Natural killer cell treated with Interleukin-12 subunit alpha and Interleukin-12 subunit beta and Interleukin-15 and Interleukin-18, amount 100 ng/mL, for 72 hours (primary cell): ENCODE results near the gene SPAG6. TPM values are rescaled to one million over a fixed set of nuclear protein-coding genes. Genes with fewer than 3 reads are reported as not detected.

ENCODE experiments used
- ATAC-seq, 2 donors: fragments of 150-1000 bp; cut with Tn5 transposase in 1 of 2; sonication (Bioruptor Pico), chemical (Tn5 transposase) in 1 of 2; 2 replicates each; pipeline ENCODE4 v1.10.0; 2021
- DNase-seq: peaks from one replicate; pipeline ENCODE4 v3.0.0; 2022; ENCODE audit warnings: low spot score
- H3K27ac Mint-ChIP-seq, 2 donors: 1 replicate in 1 of 2; 2 replicates in 1 of 2; pipeline ENCODE4 v1.8.0; 2022; ENCODE audit warnings: mixed read lengths in 2 of 2, mild to moderate bottlenecking in 1 of 2, moderate library complexity in 1 of 2
- H3K27me3 Mint-ChIP-seq, 2 donors: 1 replicate in 1 of 2; 2 replicates in 1 of 2; pipeline ENCODE4 v1.8.0; 2022; ENCODE audit warnings: mixed read lengths in 2 of 2
- H3K36me3 Mint-ChIP-seq: one replicate; pipeline ENCODE4 v1.8.0; 2022; ENCODE audit warnings: mixed read lengths
- H3K4me1 Mint-ChIP-seq, 2 donors: 1 replicate in 1 of 2; 2 replicates in 1 of 2; pipeline ENCODE4 v1.8.0; 2022; ENCODE audit warnings: low read depth in 2 of 2, mixed read lengths in 2 of 2, mild to moderate bottlenecking in 1 of 2
- H3K4me3 Mint-ChIP-seq: one replicate; pipeline ENCODE4 v1.8.0; 2022; ENCODE audit warnings: mixed read lengths
- H3K9me3 Mint-ChIP-seq: 2 replicates; pipeline ENCODE4 v1.8.0; 2022; ENCODE audit warnings: mixed read lengths
- total RNA-seq, 2 donors: library from RNA; stranded (reverse); gene quantifications; one replicate each; pipeline ENCODE4 v1.2.3, GENCODE V29; 2022

SPAG6 gene
- total RNA-seq, 2 donors from 2014 or later = 0.28 to 0.29 TPM

- Mint-ChIP-seq H3K9me3 (no peaks in the 10 kb centered on the region), H3K4me1 (peaks cover 28 to 43% of the 10 kb centered on the region in 2 donors), H3K4me3 (peak overlapping the region; percentile 83), H3K36me3 (peaks cover 8% of the 10 kb centered on the region), H3K27me3 (peaks cover 8 to 12% of the 10 kb centered on the region in 2 donors), H3K27ac (peak overlapping the region; percentile 45 to 62)
- ATAC-seq = peak; percentile 75 to 80
- peak; percentile 79 for DNase-seq
Measured at GRCh38 chr10:22325272-22326144, 19.8 kb upstream of the SPAG6 start.

- Mint-ChIP-seq H3K4me1 (peaks cover 28 to 43% of the 10 kb centered on the region in 2 donors), H3K9me3 (no peaks in the 10 kb centered on the region), H3K36me3 (peaks cover 8% of the 10 kb centered on the region), H3K27me3 (peaks cover 8 to 12% of the 10 kb centered on the region in 2 donors), H3K27ac (peak overlapping the region; percentile 25 to 43), H3K4me3 (peak overlapping the region; percentile 83)
- DNase-seq (no peak), ATAC-seq (no peak)
Measured at GRCh38 chr10:22326145-22326702, 19.1 kb upstream of the SPAG6 start.

DNA sequence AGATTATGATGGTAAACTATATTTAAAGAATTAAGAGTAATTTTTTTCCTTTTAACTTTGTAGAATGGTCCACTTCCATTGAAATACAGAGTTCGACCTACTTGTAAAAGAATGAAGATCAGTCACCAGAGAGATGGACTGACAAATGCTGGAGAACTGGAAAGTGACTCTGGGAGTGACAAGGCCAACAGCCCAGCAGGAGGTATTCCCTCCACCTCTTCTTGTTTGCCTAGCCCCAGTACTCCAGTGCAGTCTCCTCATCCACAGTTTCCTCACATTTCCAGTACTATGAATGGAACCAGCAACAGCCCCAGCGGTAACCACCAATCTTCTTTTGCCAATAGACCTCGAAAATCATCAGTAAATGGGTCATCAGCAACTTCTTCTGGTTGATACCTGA is 16.1 kb upstream of the SPAG6 start:
- DNase-seq (no peak), ATAC-seq (no peak)
- peaks cover 15% of the 10 kb centered on the region for H3K36me3 Mint-ChIP-seq
- no peak overlapping the region for H3K4me3 Mint-ChIP-seq
- H3K27ac Mint-ChIP-seq = no peak overlapping the region
- H3K4me1 Mint-ChIP-seq = peaks cover 25 to 38% of the 10 kb centered on the region in 2 donors
- H3K9me3 Mint-ChIP-seq = peaks cover 3% of the 10 kb centered on the region
- peaks cover 5 to 10% of the 10 kb centered on the region in 2 donors for H3K27me3 Mint-ChIP-seq

DNA sequence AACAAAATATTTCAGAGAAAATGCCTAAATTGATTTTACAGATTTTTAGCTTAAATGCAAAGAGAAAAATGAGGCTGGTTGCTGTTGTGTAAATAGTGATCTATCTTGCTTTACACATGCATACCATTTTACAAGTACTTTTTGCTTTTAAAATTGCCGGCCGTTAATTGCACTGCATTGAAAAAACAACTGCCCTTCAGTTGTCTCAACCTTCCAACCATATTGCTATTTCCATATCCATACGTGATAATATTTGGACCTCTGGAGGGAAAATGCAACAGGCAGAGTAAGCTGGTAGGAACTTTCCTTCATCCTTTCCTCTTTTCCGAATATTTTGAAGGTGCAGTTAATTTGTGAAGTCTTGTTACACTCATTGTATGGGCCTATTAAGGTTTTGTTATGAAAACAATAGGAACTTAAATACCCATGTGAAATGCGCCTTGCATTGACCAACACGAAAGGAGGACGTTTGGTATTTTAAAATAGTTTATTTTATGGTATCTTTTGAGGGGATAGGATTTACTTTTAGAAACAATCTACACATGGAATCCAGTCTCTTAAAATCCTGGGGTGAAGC is 13.1 kb upstream of the SPAG6 start:
- Mint-ChIP-seq H3K27ac (peak overlapping the region; percentile 72 to 86), H3K36me3 (peaks cover 15% of the 10 kb centered on the region)

DNA sequence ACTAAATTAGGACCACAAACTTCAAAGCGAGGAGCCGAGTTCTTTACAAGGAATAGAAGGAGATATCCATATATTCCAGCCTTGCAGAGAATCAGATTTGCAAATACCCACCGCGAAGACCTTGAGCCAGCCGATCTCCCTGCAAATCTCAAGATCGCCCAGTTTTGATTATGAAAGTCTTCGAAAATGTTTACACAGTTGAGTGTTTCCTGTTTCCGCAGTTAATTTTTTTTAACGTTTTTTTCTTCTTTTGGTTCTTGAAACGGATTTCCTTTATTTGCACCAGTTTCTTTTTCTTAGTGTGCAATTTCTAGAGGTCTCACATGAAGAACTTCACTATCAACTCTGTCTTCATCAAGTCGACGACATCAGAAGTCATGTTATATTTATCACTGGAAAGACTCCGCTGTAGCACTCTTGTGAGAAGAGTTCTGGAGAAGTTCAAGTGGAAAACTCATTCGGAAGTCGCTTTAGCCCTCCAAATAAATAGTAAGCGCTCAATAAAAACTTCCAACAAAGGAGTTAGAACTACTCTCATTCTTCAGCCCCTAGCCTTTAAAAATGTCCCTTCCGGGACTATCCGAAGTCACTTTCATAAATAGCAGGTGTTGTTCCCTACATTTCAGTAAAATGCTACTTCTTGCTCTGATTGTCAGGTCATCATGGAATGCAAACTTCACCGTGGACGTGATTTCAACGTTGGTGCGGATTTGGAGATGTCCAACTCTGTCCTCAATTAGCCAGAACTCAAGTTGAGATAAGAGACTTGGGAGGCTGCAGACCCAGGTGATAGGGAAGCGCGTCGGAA is 11.9 kb upstream of the SPAG6 start:
- peaks cover 15% of the 10 kb centered on the region for H3K36me3 Mint-ChIP-seq
- DNase-seq (no peak), ATAC-seq (peak in 1 of 2 donors; percentile 17)
- peaks cover 3% of the 10 kb centered on the region for H3K9me3 Mint-ChIP-seq
- H3K4me1 Mint-ChIP-seq = peaks cover 15 to 26% of the 10 kb centered on the region in 2 donors
- peak overlapping the region; percentile 66 for H3K4me3 Mint-ChIP-seq
- H3K27me3 Mint-ChIP-seq = peaks cover 2 to 15% of the 10 kb centered on the region in 2 donors
- H3K27ac Mint-ChIP-seq = peak overlapping the region; percentile 72 to 86

More for the DNA sequence above, 13.1 kb upstream of the SPAG6 start:
- no peak for DNase-seq
- peaks cover 3% of the 10 kb centered on the region for H3K9me3 Mint-ChIP-seq
- ATAC-seq = no peak
- no peak overlapping the region for H3K4me3 Mint-ChIP-seq
- H3K27me3 Mint-ChIP-seq = peaks cover 2 to 4% of the 10 kb centered on the region in 2 donors
- peaks cover 14 to 22% of the 10 kb centered on the region in 2 donors for H3K4me1 Mint-ChIP-seq

GRCh38 chr10:22333975-22334282 is 11.4 kb upstream of the SPAG6 start:
- Mint-ChIP-seq H3K36me3 (peaks cover 15% of the 10 kb centered on the region), H3K4me1 (peaks cover 20 to 32% of the 10 kb centered on the region in 2 donors), H3K27ac (peak overlapping the region; percentile 72 to 86), H3K27me3 (peaks cover 2 to 21% of the 10 kb centered on the region in 2 donors), H3K9me3 (peaks cover 3% of the 10 kb centered on the region), H3K4me3 (peak overlapping the region; percentile 66)
- ATAC-seq = no peak
- no peak for DNase-seq

GRCh38 chr10:22334414-22335172 is 10.7 kb upstream of the SPAG6 start:
- peaks cover 2 to 21% of the 10 kb centered on the region in 2 donors for H3K27me3 Mint-ChIP-seq

GRCh38 chr10:22335173-22335933 is 9.9 kb upstream of the SPAG6 start:
- Mint-ChIP-seq H3K36me3 (peaks cover 6% of the 10 kb centered on the region), H3K27ac (peak overlapping the region; percentile 54 to 88), H3K9me3 (peaks cover 3% of the 10 kb centered on the region), H3K4me3 (peak overlapping the region; percentile 80), H3K27me3 (peaks cover 2 to 21% of the 10 kb centered on the region in 2 donors), H3K4me1 (peaks cover 25 to 46% of the 10 kb centered on the region in 2 donors)
- peak; percentile 81 to 86 for ATAC-seq
- DNase-seq = peak; percentile 84

More at GRCh38 chr10:22334414-22335172, 10.7 kb upstream of the SPAG6 start:
- Mint-ChIP-seq H3K4me1 (peaks cover 20 to 38% of the 10 kb centered on the region in 2 donors), H3K9me3 (peaks cover 3% of the 10 kb centered on the region), H3K36me3 (peaks cover 10% of the 10 kb centered on the region), H3K27ac (peak overlapping the region; percentile 54 to 88), H3K4me3 (peak overlapping the region; percentile 80)
- DNase-seq (no peak), ATAC-seq (no peak)

DNA sequence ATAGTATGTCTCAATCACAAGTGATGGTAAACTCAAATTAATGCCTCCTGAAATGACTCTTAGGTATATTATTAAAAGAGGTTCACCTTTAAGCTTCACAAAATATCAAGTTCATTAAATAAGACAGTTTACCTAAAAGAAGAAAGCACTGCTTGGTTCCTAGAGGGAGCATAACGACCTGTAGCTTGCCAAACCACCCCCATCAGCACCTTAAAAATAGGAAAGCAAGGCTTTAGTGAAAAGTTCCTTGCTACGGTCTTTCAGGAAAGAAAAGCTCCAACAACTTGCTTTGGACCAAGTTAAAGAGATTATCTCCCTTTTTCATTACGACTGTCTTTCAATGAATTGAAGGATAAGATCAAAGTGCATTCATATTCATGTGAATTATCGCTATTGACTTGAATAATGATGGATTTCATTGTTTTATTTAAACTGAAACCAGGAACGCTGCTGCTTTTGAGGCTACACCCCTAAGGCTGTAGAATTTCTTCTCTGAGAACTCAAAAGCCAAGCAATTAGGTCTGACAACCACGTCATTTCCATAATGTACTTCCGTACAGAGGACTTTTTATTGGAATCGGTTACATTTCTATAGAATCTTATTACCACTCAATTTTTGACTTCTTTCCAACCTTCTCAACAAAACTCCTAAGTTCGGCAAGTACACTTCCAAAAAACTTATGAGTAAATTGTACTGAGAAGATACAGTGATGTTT is 7.0 kb upstream of the SPAG6 start:
- peak overlapping the region; percentile 66 for H3K4me3 Mint-ChIP-seq
- DNase-seq = no peak
- H3K27me3 Mint-ChIP-seq = peaks cover 12 to 44% of the 10 kb centered on the region in 2 donors
- ATAC-seq = no peak
- peaks cover 25 to 36% of the 10 kb centered on the region in 2 donors for H3K4me1 Mint-ChIP-seq
- peaks cover 3% of the 10 kb centered on the region for H3K9me3 Mint-ChIP-seq
- peaks cover 6% of the 10 kb centered on the region for H3K36me3 Mint-ChIP-seq
- peak overlapping the region in 1 of 2 donors; percentile 86 for H3K27ac Mint-ChIP-seq

- Mint-ChIP-seq H3K9me3 (no peaks in the 10 kb centered on the region), H3K4me3 (peak overlapping the region; percentile 90), H3K36me3 (no peaks in the 10 kb centered on the region), H3K4me1 (peaks cover 19 to 34% of the 10 kb centered on the region in 2 donors), H3K27ac (peak overlapping the region; percentile 86 to 95), H3K27me3 (peaks cover 13 to 49% of the 10 kb centered on the region in 2 donors)
- ATAC-seq (no peak), DNase-seq (no peak)
Measured at GRCh38 chr10:22338931-22339330, 6.4 kb upstream of the SPAG6 start.

GRCh38 chr10:22339761-22340328 is 5.5 kb upstream of the SPAG6 start:
- Mint-ChIP-seq H3K36me3 (peaks cover 6% of the 10 kb centered on the region), H3K4me1 (peaks cover 26 to 35% of the 10 kb centered on the region in 2 donors), H3K4me3 (peak overlapping the region; percentile 90), H3K27me3 (peaks cover 21 to 59% of the 10 kb centered on the region in 2 donors), H3K27ac (peak overlapping the region; percentile 86 to 95), H3K9me3 (no peaks in the 10 kb centered on the region)
- no peak for DNase-seq
- ATAC-seq = no peak
